Peyer's patch (tissue), 4 donors: Measurements from ENCODE around the gene ZFYVE26.

Experiments
- POLR2A ChIP-seq, 2 donors: fragments of 450-650 bp; IDR thresholded peaks; one replicate each; pipeline ENCODE4 v1.5.1; 2017; ENCODE audit warnings: antibody characterized with exemption in 2 of 2, mild to moderate bottlenecking in 2 of 2, moderate library complexity in 2 of 2
- TF ChIP-seq, protein P1 (sequence below), 6 experiments: fragments of 450-650 bp in 4 of 6; fragments of 200-600 bp in 2 of 6; sonication (generic) in 1 of 6; IDR thresholded peaks; one replicate each; pipeline ENCODE4 v1.5.1; 2017 to 2019; ENCODE audit warnings: antibody characterized with exemption in 6 of 6, mild to moderate bottlenecking in 3 of 6, moderate library complexity in 1 of 6

DNA sequence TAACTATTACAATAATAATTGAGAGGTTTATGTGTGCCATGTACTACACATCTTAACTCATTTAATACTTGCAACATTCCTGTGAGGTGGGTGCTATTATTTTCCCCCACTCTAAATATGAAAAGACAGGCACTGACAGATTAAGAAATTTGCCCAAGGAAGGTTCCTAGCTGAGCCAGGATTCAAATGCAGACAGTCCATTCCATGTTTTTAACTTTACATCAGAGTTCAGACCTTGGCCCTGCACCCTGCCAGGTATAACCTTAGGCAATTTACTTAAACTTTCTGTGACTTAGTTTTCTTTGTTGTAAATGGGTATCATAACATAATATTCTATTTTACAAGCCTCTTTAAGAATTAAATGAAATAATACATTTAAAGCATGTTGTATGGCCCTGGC, 88.1 kb downstream of the ZFYVE26 start:
- TF ChIP-seq, protein P1, sequence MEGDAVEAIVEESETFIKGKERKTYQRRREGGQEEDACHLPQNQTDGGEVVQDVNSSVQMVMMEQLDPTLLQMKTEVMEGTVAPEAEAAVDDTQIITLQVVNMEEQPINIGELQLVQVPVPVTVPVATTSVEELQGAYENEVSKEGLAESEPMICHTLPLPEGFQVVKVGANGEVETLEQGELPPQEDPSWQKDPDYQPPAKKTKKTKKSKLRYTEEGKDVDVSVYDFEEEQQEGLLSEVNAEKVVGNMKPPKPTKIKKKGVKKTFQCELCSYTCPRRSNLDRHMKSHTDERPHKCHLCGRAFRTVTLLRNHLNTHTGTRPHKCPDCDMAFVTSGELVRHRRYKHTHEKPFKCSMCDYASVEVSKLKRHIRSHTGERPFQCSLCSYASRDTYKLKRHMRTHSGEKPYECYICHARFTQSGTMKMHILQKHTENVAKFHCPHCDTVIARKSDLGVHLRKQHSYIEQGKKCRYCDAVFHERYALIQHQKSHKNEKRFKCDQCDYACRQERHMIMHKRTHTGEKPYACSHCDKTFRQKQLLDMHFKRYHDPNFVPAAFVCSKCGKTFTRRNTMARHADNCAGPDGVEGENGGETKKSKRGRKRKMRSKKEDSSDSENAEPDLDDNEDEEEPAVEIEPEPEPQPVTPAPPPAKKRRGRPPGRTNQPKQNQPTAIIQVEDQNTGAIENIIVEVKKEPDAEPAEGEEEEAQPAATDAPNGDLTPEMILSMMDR (IDR thresholded peaks at IDR 0.05) = no peak
- TF ChIP-seq POLR2A (IDR thresholded peaks at IDR 0.05) = no peak
